IMR-90 (cell line): ENCODE measurements around the gene OR56B4. TPM values are rescaled to one million over a fixed set of nuclear protein-coding genes. Genes with fewer than 3 reads are reported as not detected.

Experiments used
- ATAC-seq: fragments of 200-7000 bp; cut with Tn5 transposase; 2 replicates; pipeline ENCODE4 v1.9.1; 2020; ENCODE audit warnings: low read depth, mild to moderate bottlenecking, moderate library complexity
- BruUV-seq: library from RNA; stranded (reverse); fragments of 400-500 nt; replicated peaks from 2 replicates; lab custom pipeline; 2021; lab: Mats Ljungman, UMichigan
- CTCF ChIA-PET: fragments of 300-600 bp; formaldehyde crosslinking; extraction: SDS; loops from one replicate; lab custom pipeline; 2021; ENCODE audit warnings: antibody characterized with exemption; lab: Yijun Ruan, JAX
- POLR2A ChIA-PET: fragments of 300-600 bp; sonication (Branson Sonifier 250); formaldehyde crosslinking; loops from one replicate; lab custom pipeline; 2022; ENCODE audit warnings: antibody characterized with exemption; ENCODE audit not compliant: unreplicated experiment; lab: Charles Lee
- DNase-seq: peaks from one replicate; pipeline ENCODE4 v3.0.0; 2013
- H2AFZ ChIP-seq: replicated peaks from 2 replicates; pipeline ENCODE3; 2013; ENCODE audit warnings: low read length, mild to moderate bottlenecking; ENCODE audit not compliant: poor library complexity
- H2AK5ac ChIP-seq: 2 replicates; pipeline ENCODE4 v1.6.1; 2013; ENCODE audit warnings: low read depth, low read length, inconsistent platforms
- H2AK9ac ChIP-seq: replicated peaks from 2 replicates; pipeline ENCODE3; 2013; ENCODE audit warnings: mild to moderate bottlenecking, low read depth, low read length, moderate library complexity; ENCODE audit not compliant: poor library complexity
- H2BK120ac ChIP-seq: 2 replicates; pipeline ENCODE4 v1.6.1; 2013; ENCODE audit warnings: low read depth, low read length, inconsistent platforms
- H2BK15ac ChIP-seq: 3 replicates; pipeline ENCODE4 v1.6.1; 2013; ENCODE audit warnings: low read depth, low read length, inconsistent platforms
- H2BK20ac ChIP-seq: 2 replicates; pipeline ENCODE4 v1.6.1; 2013; ENCODE audit warnings: low read depth, mild to moderate bottlenecking, inconsistent platforms, low read length, moderate library complexity
- H2BK5ac ChIP-seq: 2 replicates; pipeline ENCODE4 v1.6.1; 2013; ENCODE audit warnings: mild to moderate bottlenecking, low read depth, low read length, inconsistent platforms; ENCODE audit not compliant: poor library complexity, severe bottlenecking
- H3K14ac ChIP-seq: replicated peaks from 2 replicates; pipeline ENCODE4 v1.6.1; 2013; ENCODE audit warnings: low read depth, low read length, inconsistent platforms
- H3K18ac ChIP-seq: 2 replicates; pipeline ENCODE4 v1.6.1; 2013; ENCODE audit warnings: low read depth, low read length, control low read depth
- H3K23ac ChIP-seq: 2 replicates; pipeline ENCODE4 v1.6.1; 2013; ENCODE audit warnings: low read depth, low read length, inconsistent platforms
- H3K27ac ChIP-seq: 2 replicates; pipeline ENCODE4 v1.5.1; 2013; ENCODE audit warnings: mild to moderate bottlenecking, control low read depth, low read length; ENCODE audit not compliant: insufficient read depth
- H3K27me3 ChIP-seq: 2 replicates; pipeline ENCODE4 v1.6.1; 2013; ENCODE audit warnings: low read length; ENCODE audit not compliant: control insufficient read depth, insufficient read depth
- H3K36me3 ChIP-seq: 2 replicates; pipeline ENCODE4 v1.6.1; 2013; ENCODE audit warnings: low read length, mixed read lengths; ENCODE audit not compliant: control insufficient read depth, insufficient read depth
- H3K4ac ChIP-seq: 2 replicates; pipeline ENCODE4 v1.6.1; 2013; ENCODE audit warnings: low read depth, low read length, inconsistent platforms
- H3K4me1 ChIP-seq: 2 replicates; pipeline ENCODE4 v1.6.1; 2013; ENCODE audit warnings: low read length, mixed read lengths; ENCODE audit not compliant: control insufficient read depth, insufficient read depth
- H3K4me2 ChIP-seq: 2 replicates; pipeline ENCODE4 v1.6.1; 2013; ENCODE audit warnings: low read depth, mild to moderate bottlenecking, control low read depth, low read length, moderate library complexity
- H3K4me3 ChIP-seq: 2 replicates; pipeline ENCODE4 v1.5.1; 2013; ENCODE audit warnings: low read depth, mild to moderate bottlenecking, control low read depth, low read length, moderate library complexity; ENCODE audit not compliant: insufficient read depth
- H3K56ac ChIP-seq: 2 replicates; pipeline ENCODE4 v1.6.1; 2013; ENCODE audit warnings: low read length, inconsistent platforms; ENCODE audit not compliant: insufficient read depth; ENCODE audit errors: extremely low read depth
- H3K79me1 ChIP-seq, 2 experiments: 2 replicates each; pipeline ENCODE4 v1.6.1; 2013; ENCODE audit warnings: low read length in 2 of 2, inconsistent platforms in 1 of 2, low read depth in 1 of 2
- H3K9ac ChIP-seq: 2 replicates; pipeline ENCODE4 v1.6.1; 2013; ENCODE audit warnings: low read depth, low read length, control low read depth
- H3K9me1 ChIP-seq: 2 replicates; pipeline ENCODE4 v1.6.1; 2013; ENCODE audit warnings: low read length, inconsistent platforms; ENCODE audit not compliant: insufficient read depth
- H3K9me3 ChIP-seq: 2 replicates; pipeline ENCODE4 v1.6.1; 2013; ENCODE audit warnings: low read length; ENCODE audit not compliant: control insufficient read depth, insufficient read depth
- H4K20me1 ChIP-seq: 2 replicates; pipeline ENCODE4 v1.6.1; 2013; ENCODE audit warnings: low read length, inconsistent platforms; ENCODE audit not compliant: insufficient read depth
- H4K5ac ChIP-seq: 2 replicates; pipeline ENCODE4 v1.6.1; 2013; ENCODE audit warnings: mild to moderate bottlenecking, low read depth, low read length, control low read depth
- H4K8ac ChIP-seq, 2 experiments: 2 replicates each; pipeline ENCODE4 v1.6.1; 2013; ENCODE audit warnings: low read depth in 2 of 2, low read length in 2 of 2, control low read depth in 1 of 2, inconsistent platforms in 1 of 2
- H4K91ac ChIP-seq: 2 replicates; pipeline ENCODE4 v1.6.1; 2013; ENCODE audit warnings: low read depth, low read length, inconsistent platforms; ENCODE audit not compliant: insufficient read depth
- CTCF ChIP-seq: conservative IDR thresholded peaks from 2 replicates; pipeline ENCODE4 v1.5.1; 2012; ENCODE audit warnings: mild to moderate bottlenecking, low read depth, low read length, improper control_type of control experiment
- WGBS, 2 experiments: methylation state at CpG; one replicate each; pipeline versions ENCODE4 v1.1.5 to v1.1.7; 2013; ENCODE audit warnings: missing lambda C conversion rate in 2 of 2; ENCODE audit not compliant: insufficient read length in 1 of 2; ENCODE audit errors: extremely low coverage in 2 of 2; 5-methylcytosine and 5-hydroxymethylcytosine counted together
- dilution Hi-C: fragments of 300-500 bp; cut with HindIII; formaldehyde crosslinking; loops from one replicate; pipeline ENCODE4 v1.14.3; 2018; ENCODE audit warnings: low sequenced_read_pairs; ENCODE audit not compliant: unreplicated experiment
- in situ Hi-C: fragments of 300-500 bp; cut with MboI; formaldehyde crosslinking; loops from 3 replicates; pipeline ENCODE4 v1.14.3; 2019; ENCODE audit warnings: low sequenced_read_pairs, inconsistent platforms, mixed read lengths
- intact Hi-C: fragments of 100-400 bp; cut with micrococcal nuclease; formaldehyde crosslinking; loops from 2 replicates; pipeline ENCODE4 v1.10.0; 2022
- polyA plus RNA-seq, 3 experiments: library from polyadenylated mRNA; depleted of rRNA; stranded (reverse); fragments of >200 nt; gene quantifications; 2 replicates each; pipeline ENCODE4 v1.2.3, GENCODE V29; 2012; ENCODE audit warnings: low replicate concordance in 1 of 3
- total RNA-seq: library from RNA; depleted of rRNA; stranded (reverse); fragments of >200 nt; gene quantifications from 2 replicates; pipeline ENCODE4 v1.2.3, GENCODE V29; 2012

OR56B4 gene
- total and polyA plus RNA-seq, 2 of the 4 experiments (the other 2 are of a cell fraction) = not detected

- POLR2A ChIA-PET = no interaction called here
- Histone ChIP-seq H3K14ac (no peak overlapping the region), H4K5ac (no peak overlapping the region), H3K79me1 (no peaks in the 10 kb centered on the region), H3K9me1 (no peaks in the 10 kb centered on the region), H3K4me2 (no peak overlapping the region), H4K91ac (no peak overlapping the region), H2AFZ (no peak overlapping the region), H3K4me1 (no peaks in the 10 kb centered on the region), H4K8ac (no peak overlapping the region), H3K4me3 (no peak overlapping the region), H3K18ac (no peak overlapping the region), H3K9ac (no peak overlapping the region), H3K4ac (no peak overlapping the region), H2BK120ac (no peak overlapping the region), H3K9me3 (0 out of 2 replicates have a peak, but pooled peaks cover 2% of the 10 kb centered on the region), H4K20me1 (no peaks in the 10 kb centered on the region), H2BK20ac (no peak overlapping the region), H3K23ac (no peak overlapping the region), H2BK5ac (no peak overlapping the region), H3K27ac (no peak overlapping the region), H3K27me3 (no peaks in the 10 kb centered on the region), H2AK5ac (no peak overlapping the region), H3K36me3 (no peaks in the 10 kb centered on the region), H3K56ac (no peak overlapping the region), H2AK9ac (no peak overlapping the region), H2BK15ac (no peak overlapping the region)
- dilution Hi-C loops = no loop called here
- BruUV-seq = no TSS peak
- no peak for ATAC-seq
- WGBS, 2 experiments = no CpG with 5 or more reads among the region's 4 CpGs
- no peak for TF ChIP-seq CTCF
- in situ Hi-C loops = no loop called here
- CTCF ChIA-PET = no interaction called here
- DNase-seq = no peak
- intact Hi-C loops = no loop called here
These were observed 28.0 kb upstream of the OR56B4 start for GRCh38 chr11:6079463-6079862.
